HG03159 (cell line): ENCODE results near the gene CFAP74.

Source experiments
- ATAC-seq: cut with Tn5 transposase; IDR thresholded peaks from one replicate; pipeline ENCODE4 v1.9.1; 2021; ENCODE audit warnings: mild to moderate bottlenecking, moderate library complexity; ENCODE audit not compliant: unreplicated experiment

The CFAP74 gene

DNA sequence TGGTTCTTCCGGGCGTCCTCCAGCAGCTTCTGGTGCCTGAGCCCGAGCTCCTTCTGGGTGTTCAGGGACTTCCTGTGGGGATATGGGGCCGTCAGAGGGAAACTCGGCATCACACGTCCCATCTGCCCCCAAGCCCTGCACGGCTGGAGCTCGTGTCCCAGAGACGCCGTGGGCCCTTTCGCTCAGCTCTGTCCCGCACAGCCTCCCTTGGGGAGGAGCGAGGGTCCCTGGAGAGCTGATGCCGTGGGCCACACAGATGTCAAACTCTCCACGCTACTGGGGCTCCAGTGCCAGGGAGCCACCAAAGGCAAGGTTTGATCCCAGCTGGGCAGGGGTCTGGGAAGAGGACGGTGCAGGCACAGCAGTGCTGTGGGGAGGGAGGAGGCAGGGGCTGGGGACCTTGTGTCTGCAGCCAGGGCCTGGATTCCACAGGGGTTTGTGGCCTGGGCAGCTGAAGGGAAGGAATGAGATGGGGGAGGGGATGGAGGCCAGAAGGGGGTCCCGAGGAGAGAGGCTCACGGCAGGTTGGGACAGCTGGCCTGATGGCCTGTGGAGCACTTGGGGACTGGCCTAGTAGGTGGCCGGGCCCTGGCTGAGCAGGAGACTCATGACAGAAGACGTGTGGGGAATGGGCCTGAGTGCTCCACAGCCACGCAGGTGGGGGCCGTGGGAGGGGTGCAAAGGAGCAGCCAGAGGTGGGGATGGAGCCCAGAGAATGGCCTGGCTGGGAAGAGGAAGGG lies 30.4 kb downstream of the CFAP74 start:
- no peak for ATAC-seq

DNA sequence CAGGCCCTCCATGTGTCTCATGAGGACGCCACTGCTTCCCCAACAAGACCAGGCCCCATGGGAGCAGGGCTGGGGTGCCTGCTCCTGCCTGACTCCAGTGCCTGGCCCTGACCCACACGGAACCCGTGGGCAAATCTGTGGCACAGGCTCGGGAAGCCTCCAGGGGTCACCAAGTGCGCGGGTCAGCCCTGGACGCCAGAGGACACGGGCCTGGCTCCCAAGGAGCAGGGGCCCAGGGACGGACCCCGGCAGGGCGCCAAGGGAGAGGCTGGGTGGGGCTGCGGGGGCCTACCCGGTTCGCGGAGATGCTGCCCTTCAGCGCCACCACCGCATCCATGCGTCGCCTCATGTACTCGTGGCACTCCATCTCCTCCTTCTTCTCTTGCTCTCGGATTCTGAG lies 31.9 kb downstream of the CFAP74 start:
- ATAC-seq, result no peak

DNA sequence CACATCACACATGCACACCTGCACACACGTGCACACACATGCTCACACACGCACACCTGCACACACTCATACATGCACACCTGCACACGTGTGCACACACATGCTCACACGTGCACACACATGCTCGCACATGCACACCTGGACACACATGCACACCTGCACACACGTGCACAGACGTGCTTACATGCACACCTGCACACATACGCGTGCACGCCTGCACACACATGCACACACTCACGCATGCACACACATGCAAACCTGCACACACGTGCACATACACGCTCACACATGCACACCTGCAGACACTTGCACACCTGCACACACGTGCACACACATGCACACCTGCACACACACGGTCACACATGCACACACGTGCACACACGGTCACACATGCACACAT lies 32.6 kb downstream of the CFAP74 start:
- ATAC-seq, result no peak

DNA sequence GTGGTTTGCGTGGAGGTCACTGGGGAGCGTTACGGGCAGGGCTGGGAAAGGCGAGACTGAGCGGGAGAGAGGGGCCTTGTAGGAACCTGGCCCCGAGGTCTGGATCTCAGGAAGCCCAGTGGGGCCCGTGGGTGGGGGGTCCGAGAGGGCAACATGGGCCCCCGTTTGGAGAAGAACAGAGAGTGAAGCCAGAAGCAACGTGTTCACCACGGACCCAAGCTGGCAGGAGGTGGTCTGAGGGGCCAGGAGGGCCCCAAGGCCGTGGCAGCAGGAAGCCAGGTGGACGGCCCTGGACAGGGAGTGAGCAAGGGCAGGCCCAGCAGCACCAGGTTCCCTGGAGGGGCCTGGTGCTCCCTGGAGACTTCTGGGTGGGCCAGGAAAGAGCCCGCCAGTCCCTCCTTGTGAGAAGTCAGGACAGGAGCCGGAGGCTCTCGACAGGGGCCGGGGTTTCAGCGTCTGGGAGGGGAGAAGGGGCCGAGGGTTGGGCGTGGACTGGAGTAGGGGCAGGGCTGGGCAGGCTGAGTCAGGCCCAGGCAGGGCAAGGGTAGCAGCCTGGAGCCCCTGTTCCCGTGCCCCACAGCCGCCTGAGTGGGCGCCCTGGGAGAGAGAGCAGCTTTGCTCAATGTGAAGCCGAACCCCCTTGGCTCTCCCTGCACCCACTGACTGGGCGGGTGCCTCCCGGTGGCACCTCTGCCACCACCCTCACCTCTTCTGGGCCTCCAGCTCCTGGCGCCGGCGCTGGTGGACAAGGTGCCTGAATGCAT lies 33.5 kb downstream of the CFAP74 start:
- no peak for ATAC-seq

DNA sequence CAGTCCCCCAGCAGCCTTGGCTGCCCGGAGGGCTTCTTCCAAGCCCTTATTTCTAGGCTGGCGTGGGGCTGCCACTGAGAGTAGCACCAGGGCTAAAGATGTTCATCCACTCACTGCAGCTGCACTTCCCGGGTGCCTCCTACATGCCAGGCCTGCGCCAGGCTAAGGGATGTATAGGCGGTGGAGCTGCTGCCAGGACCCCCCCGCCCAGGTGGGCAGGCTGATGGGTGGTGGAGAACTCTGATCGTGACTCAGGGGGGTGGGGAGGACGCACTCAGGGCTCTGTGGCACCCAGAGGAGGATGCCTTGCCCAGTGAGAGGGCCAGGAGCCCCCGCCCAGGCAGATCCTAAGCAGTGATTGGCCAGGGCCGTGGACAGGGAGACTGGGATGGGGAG lies 34.1 kb downstream of the CFAP74 start:
- ATAC-seq, result no peak

DNA sequence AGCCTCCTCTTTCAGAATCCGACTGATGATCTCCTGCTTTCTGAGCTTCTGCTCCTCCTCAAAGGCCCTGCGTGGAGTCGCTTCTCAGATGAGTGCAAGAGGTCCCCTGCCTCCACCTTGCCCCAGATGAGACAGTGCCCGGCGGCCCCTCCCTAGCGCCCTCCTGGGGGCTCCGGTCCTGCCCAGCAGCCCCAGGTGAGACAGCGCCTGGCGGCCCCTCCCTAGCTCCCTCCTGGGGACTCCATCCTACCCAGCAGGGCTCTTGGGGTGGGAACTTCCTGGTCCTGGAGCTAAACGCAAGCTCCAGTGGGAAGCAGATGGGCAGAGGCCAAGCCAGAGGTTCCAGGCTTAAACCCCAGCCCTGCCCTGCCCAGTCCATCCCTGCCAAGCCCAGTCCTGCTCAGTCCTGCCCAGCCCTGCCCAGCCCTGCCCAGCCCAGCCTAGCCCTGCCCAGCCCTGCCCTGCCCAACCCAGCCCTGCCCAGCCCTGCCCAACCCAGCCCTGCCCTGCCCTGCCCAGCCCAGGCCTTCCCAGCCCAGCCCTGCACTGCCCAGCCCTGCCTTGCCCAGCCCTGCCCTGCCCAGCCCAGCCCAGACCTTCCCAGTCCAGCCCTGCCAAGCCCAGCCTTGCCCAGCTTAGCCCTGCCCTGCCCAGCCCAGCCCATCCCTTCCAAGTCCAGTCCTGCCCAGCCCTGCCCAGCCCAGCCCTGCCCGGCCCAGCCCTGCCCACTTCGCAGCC lies 34.6 kb downstream of the CFAP74 start:
- ATAC-seq, result no peak

DNA sequence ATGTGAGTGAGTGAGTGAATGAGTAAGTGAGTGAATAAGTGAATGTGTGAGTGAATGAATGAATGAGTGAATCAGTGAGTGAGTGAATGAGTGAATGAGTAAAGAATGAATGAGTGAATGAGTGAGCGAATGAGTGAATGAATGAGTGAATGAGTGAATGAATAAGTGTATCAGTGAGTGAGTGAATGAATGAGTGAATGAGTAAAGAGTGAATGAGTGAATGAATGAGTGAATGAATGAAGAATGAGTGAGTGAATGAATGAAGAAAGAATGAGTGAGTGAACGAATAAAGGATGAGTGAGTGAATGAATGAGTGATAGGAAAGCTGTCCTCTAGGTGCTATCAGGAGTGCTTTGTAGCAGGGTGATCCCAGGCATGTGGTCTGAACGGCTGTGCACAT lies 35.7 kb downstream of the CFAP74 start:
- ATAC-seq, result no peak

DNA sequence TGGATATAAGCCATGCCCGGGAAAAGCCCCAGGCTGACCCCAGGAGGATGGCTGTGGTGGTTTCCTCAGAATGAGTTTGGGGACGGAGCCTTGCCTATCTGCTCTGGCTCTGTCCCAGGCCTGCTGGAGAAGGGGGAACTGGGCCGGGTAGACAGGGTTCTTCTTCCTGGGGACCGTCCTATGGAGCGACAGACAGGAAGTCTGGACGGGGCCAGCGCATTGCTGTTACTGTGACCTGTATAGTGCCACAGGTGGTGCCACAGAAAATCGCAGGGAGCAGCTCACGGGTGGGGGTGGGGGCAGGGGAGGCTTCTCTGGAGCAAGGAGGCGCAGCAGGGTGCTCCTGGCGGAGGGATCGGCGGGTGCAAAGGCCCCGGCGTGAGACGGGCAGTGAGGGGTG lies 36.4 kb downstream of the CFAP74 start:
- no peak for ATAC-seq

DNA sequence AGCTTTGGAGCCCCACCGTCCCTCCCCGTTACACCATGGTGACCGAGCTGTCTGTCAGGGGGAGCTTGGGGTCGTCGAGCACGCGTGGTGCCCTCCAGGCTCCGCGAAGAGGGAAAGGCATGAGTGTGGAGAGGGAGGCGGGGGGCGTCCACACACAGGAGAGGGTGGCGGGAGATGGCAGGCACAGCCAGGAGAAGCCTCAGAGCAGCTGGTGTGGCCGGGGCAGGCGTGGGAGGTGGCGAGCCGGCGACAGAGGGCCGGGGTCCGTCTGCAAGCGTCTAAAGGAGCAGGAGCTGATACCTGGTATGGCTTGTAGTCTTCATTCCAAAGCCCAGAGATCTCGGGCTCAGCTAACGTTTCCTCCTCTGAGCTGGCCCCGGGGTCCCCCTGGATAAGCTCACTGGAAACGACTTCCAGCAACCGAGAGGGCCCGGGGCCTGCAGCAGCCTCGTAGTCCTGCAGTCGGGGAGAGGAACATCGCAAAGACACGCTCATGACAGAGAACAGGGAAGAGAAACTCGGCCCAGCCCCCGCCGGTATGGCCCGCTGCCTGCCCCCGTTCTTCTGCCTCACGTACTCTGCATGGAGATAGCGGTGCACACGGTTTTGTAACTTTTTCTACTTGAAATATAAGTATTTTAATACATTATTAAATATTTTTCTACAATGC lies 37.4 kb downstream of the CFAP74 start:
- ATAC-seq, result no peak

DNA sequence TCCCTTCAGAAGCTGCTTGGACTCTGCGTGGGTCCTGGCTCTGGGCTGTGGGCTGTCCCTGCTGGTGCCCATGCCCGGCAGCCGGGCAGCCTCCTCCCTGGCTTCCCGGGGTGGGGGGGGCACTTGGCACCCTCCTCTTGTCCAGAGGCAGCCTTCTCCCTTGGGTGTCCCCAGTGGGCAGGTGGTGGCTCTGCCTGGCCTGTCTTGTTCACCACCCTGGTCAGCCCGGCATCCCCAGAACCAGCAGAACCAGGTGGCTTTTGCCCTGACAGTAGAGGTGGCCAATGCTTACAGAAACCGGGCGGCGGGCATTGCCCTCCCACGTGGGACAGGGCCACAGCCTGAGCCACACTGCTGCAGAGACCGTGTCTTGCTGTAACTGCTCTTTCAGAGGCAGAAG lies 38.0 kb downstream of the CFAP74 start:
- ATAC-seq, result no peak

DNA sequence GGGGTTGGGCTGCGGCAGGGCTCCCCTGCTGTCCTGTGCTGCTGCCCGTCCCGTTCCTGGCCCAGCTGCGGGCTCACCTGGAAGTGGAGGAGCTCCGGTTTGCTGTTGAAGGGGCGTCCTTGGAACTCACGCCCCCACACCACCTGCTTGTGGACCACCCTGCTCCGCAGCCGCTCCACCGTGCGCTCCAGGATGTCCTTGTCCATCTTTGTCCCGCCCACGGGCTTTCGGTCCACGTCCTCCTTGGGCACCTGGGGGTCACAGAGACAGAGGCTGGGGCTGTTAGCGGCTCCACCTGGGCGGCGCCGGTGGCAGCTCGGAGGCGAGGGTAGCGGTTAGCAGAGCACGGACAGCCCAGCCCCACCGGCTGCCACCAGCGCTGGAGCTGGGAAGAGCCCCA lies 38.8 kb downstream of the CFAP74 start:
- ATAC-seq, result no peak

DNA sequence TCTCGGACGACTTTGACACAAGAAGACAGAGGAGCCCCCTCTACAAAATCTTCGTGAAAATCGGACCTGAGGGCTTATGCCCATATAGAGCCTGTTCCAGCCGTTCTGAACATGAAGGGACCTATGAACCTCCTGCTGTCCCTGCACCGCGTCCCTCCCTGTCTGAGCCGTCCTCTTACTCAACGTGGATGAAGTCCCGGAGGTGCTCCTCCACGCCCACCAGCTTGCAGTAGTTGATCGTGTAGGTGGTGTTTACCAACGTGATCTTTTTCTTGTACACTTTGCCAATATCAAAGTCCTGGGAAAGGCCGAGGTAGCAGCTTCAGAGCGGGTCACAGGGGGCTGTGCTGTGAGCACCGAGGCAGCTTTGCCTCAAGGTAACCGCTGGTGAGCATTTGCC lies 40.0 kb downstream of the CFAP74 start:
- no peak for ATAC-seq

DNA sequence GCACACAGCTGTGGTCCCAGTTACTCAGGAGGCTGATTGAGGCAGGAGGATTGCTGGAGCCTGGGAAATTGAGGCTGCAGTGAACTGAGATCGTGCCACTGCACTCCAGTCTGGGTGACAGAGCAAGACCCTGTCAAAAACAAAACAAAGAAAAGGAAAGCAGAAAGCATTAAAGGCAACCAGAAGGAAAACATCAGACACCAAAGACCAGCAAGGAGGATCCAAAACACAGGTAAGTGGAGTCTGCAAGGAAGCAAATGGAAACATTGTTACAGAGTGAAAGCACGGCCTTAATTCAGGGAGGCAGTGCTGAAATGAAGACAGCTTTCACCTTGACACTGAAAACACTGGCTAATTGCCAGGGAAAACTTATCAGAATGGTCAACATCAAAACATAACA lies 40.8 kb downstream of the CFAP74 start:
- ATAC-seq, result no peak

DNA sequence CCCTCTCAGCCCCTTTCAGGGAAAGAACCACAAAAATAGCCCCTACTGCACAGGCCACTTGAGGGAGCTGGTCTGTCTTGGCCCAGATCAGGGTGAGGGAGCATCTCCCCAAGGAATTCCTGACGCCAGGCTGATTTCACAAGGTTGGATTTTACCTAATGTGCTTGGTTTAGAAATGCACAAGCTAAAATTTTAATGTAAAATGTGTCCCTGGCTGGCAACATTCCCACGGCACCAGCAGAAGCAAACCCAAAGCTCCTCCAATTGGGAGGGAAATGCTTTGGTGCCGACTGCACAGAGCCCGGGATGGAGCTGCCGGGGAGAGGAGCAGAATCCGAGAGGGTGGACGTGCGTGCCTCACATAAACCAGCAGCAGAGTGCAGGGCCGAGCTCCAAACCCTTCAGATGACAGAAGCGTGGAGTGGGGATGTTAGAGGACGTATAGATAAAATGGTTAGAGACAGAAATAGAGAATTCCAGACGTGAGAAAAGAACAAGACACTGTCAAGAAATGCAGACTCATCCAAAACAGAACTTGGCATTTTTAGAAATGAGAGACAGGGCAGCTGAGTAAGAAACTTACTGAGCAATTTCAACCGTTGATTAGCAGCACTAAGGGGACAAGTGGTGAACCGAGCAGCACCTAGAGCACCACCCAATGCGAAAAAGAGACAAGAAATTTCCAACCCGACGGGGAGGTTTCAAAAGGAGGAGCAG lies 42.9 kb downstream of the CFAP74 start:
- ATAC-seq, result no peak

DNA sequence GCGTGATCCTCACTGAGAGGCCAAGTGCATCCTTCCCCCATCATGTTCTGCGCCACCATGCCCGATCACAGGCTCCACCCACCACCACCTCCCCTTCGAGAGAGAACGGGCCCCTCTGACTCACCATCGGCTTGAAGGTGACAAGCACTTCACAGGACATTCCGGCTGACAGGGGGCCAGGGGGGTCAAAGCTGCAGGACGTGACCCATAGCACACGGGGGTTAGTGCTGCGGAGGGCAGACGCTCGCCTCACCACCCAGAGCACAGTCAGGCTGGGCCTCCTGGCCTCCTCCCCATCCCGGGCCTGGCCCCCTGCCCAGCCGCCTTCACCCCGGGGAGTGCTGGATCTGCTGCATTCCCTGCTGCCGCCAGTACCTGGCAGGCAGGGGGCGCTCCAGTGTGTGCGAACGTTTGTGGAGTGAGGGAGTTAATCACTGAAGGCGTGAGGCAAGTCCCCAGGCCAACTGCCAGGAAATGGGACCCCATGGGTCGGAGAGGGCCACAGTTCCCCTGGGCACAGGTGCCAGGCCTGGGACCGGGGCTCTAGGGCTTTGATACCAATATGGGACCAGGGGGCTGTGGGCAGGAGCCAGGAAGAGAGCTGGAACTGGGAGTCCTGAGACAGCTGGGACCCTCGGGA lies 43.6 kb downstream of the CFAP74 start:
- no peak for ATAC-seq

DNA sequence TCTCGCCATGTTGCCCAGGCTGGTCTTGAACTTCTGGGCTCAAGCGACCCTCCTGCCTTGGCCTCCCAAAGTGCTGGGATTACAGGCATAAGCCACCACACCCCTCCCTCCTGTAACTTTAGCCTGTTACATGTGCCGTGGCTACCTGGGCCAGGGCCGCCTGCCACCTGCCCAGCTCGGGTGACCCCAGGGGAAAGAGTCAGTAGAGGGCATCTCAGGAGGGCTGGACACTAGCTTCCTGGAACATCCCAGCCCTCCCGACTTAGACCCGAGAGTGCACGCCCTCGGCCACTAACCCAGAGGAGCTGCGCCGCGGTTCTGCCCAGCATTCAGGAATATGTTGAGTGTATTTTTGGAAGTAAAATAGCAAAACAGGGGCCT lies 44.1 kb downstream of the CFAP74 start:
- ATAC-seq, result no peak

DNA sequence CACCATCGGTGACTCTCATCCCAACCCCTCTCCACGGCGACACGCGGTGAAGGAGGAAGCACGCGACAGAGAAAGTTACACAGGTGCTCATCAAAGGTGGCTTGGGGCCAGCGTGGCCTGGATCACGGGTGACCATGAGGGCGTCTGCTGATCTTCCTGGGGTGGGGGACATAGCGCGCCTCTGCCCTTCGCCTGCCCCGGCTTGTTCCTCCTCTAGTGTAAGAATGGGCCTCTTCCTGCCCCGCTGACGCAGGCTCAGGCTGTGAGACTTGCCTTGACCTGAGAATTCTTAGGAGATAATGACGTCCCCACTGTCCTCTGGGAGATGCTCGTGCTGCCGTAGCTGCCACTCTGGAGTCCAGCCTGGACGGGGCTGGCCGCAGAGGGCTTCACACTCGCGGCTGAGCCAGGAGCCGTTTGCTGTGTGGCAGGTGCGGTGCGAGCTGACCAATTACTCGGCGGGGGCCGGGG lies 45.5 kb downstream of the CFAP74 start:
- no peak for ATAC-seq

DNA sequence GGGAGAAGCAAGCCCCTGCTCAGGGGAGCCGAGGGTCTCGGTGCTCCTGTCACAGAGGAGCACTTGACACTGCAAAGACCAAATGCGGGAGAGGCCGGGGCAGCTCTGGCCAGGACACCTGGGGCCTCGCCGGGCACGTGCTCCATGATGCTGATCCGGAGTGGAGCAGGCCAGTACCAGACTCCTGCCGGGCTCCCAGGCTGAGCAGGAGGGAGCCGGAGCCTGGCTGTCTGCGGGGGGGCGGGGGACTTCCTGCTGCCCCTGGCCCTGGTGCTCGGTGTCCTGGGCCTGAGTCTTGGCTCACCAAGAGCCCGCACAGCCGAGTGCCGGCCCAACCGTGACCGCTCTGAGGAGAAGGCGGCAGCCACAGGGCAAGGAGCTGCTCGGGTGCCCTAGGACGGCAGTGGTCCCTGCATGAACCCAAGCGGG lies 46.0 kb downstream of the CFAP74 start:
- ATAC-seq, result no peak

DNA sequence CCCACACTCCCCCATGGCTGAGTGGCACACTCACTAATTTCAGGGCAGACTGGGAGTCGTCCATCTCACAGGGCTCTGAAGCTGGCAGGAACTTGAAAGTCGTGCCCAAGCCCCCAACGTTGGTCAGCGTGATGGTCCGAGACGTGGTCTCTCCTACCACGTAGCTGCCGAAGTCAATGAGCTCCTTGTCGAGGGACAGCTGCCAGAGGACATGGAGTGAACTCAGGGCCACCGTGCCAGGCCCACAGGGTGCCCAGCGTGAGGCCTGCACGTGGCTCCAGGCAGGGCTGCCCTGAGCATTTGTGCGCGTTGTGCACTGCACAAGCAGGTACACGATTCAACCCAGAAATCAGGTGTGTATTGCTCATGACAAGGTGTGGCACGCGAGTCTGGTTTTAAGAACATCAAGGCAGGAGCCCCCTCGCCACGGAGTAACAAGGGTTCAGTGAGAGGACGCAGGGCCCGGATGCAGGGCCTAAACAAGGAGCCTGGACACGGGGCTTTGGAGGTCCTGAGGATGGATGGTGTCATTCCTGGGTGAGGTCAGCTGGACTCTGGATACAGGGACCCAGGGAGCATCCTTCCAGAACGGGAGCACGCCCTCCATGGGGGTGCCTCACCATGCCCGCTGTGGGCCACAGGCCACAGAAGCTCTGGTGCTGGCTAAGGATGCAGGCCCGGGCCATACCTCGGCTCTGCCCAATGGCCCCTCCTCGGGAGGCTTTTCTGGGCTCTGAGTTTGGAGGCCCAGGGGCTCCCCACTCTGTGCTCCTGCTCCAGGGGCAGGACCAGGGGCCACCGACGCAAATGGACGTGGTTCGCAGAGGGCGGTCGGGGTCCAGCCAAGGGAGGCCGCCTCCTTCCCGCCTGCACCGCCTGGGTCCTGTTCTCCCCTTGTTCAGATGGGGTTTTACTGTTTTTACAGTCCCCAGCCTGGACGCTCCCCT lies 46.7 kb downstream of the CFAP74 start:
- ATAC-seq, result no peak
